Gastroesophageal sphincter (tissue), 3 donors: Measurements from ENCODE around the gene NLRP12.

Source experiments
- POLR2A ChIP-seq, 2 donors: fragments of 450-650 bp; IDR thresholded peaks; one replicate each; pipeline ENCODE4 v1.6.1; 2017; ENCODE audit warnings: antibody characterized with exemption in 2 of 2, mild to moderate bottlenecking in 2 of 2, moderate library complexity in 1 of 2
- TF ChIP-seq, protein P1 (sequence below), 4 experiments: fragments of 200-600 bp in 2 of 4; fragments of 450-650 bp in 2 of 4; sonication (generic) in 1 of 4; IDR thresholded peaks; one replicate each; pipeline ENCODE4 v1.5.1; 2017 to 2019; ENCODE audit warnings: antibody characterized with exemption in 4 of 4, mild to moderate bottlenecking in 2 of 4, moderate library complexity in 2 of 4

DNA sequence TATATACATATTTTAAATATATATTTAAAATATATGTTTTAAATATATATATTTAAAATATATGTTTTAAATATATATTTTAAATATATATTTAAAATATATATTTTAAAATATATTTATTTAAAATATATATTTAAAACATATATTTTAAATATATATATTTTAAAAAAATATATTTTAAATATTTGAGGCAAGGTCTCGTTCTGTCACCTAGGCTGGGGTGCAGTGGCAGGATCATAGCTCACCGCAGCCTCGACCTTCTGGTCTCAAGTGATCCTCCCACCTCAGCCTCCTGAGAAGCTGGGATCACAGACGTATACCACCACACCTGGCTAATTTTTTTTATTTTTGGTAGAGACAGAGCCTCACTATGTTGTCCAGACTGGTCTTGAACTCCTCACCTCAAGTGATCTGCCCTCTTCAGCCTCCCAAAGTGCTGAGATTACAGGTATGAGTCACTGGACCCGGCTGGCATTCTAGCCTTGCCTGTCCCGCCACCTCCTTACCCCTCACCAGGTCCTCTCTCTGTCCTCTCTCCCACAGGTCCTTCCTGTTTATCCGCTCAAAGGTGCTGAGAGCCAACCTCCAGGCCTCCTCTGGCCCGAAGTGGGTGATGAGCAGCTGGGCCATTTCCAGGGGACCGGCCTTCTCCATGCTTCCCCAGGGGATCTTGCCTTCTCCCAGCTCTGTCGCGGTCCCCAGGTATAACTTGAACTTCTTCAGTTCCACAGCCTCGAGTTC, 564 bp downstream of the NLRP12 start:
- TF ChIP-seq, protein P1, sequence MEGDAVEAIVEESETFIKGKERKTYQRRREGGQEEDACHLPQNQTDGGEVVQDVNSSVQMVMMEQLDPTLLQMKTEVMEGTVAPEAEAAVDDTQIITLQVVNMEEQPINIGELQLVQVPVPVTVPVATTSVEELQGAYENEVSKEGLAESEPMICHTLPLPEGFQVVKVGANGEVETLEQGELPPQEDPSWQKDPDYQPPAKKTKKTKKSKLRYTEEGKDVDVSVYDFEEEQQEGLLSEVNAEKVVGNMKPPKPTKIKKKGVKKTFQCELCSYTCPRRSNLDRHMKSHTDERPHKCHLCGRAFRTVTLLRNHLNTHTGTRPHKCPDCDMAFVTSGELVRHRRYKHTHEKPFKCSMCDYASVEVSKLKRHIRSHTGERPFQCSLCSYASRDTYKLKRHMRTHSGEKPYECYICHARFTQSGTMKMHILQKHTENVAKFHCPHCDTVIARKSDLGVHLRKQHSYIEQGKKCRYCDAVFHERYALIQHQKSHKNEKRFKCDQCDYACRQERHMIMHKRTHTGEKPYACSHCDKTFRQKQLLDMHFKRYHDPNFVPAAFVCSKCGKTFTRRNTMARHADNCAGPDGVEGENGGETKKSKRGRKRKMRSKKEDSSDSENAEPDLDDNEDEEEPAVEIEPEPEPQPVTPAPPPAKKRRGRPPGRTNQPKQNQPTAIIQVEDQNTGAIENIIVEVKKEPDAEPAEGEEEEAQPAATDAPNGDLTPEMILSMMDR (IDR thresholded peaks at IDR 0.05) = no peak
- no peak for TF ChIP-seq POLR2A (IDR thresholded peaks at IDR 0.05)
